ENCODE data around the gene MIS18A. TPM values are rescaled to one million over a fixed set of nuclear protein-coding genes. Genes with fewer than 3 reads are reported as not detected.
"Not testable (repeated sequence)": the region's sequence is repeated elsewhere in the genome, so short reads cannot be mapped to it uniquely, and the experiment has no call there.

The MIS18A gene
- polyA plus RNA-seq, 1 experiment: 6.3 TPM

GRCh38 chr21:32312326-32312725 lies 33.5 kb upstream of the MIS18A start:
- ChIA-PET CTCF (interaction anchor here (0.6 kb wide), 1 partner anchor 580 kb away, joined by 3 read pairs; no protein-coding TSS in a partner anchor), POLR2A (no interaction called here)
- Histone ChIP-seq H3K27ac (ENCODE audit: low read depth, low read length) (no peak overlapping the region), H3K27me3 (ENCODE audit: control insufficient read depth, insufficient read depth, low read length) (no peaks in the 10 kb centered on the region), H3K4me3 (ENCODE audit: low read depth, low read length) (no peak overlapping the region), H3K9me3 (ENCODE audit: control insufficient read depth, insufficient read depth, low read length) (no peaks in the 10 kb centered on the region)
- TF ChIP-seq CTCF (IDR thresholded peaks at IDR 0.05; ENCODE audit: low read depth, low read length): no peak
- DNase-seq (ENCODE audit: low read depth, low spot score): no peak

DNA sequence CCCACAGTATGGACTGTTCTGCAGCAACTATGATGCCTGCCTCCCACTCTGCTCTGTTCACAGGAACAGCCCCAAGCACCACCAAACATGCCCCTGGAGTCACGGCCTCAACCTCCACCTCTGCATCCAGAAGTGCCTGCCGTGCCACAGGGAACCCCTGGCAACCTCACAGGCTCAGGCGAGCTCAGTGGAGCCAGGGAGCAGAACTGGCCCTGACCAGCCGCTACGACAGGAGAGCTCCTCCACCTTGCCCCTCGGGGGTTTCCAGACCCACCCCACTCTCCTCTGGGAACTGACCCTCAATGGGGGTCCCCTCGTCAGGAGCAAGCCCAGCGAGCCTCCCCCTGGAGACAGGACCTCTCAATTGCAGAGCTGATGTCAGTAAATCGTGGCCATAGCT lies 32.8 kb upstream of the MIS18A start:
- no peak overlapping the region for H3K27ac ChIP-seq (ENCODE audit: low read depth, low read length)
- CTCF ChIA-PET: no interaction called here
- no peaks in the 10 kb centered on the region for H3K9me3 ChIP-seq (ENCODE audit: control insufficient read depth, insufficient read depth, low read length)
- H3K4me3 ChIP-seq (ENCODE audit: low read depth, low read length): no peak overlapping the region
- TF ChIP-seq CTCF (IDR thresholded peaks at IDR 0.05; ENCODE audit: low read depth, low read length): no peak
- POLR2A ChIA-PET: interaction anchor here (0.5 kb wide), 1 partner anchor 9 kb away, joined by 3 read pairs; no protein-coding TSS in a partner anchor
- H3K27me3 ChIP-seq (ENCODE audit: control insufficient read depth, insufficient read depth, low read length): no peaks in the 10 kb centered on the region
- no peak for DNase-seq (ENCODE audit: low read depth, low spot score)

- H3K27me3 ChIP-seq (ENCODE audit: control insufficient read depth, insufficient read depth, low read length); POLR2A ChIA-PET; CTCF ChIA-PET; H3K27ac ChIP-seq (ENCODE audit: low read depth, low read length); H3K9me3 ChIP-seq (ENCODE audit: control insufficient read depth, insufficient read depth, low read length); DNase-seq (ENCODE audit: low read depth, low spot score); H3K4me3 ChIP-seq (ENCODE audit: low read depth, low read length): not testable (repeated sequence)
These were observed 32.1 kb upstream of the MIS18A start for GRCh38 chr21:32310976-32311375.

DNA sequence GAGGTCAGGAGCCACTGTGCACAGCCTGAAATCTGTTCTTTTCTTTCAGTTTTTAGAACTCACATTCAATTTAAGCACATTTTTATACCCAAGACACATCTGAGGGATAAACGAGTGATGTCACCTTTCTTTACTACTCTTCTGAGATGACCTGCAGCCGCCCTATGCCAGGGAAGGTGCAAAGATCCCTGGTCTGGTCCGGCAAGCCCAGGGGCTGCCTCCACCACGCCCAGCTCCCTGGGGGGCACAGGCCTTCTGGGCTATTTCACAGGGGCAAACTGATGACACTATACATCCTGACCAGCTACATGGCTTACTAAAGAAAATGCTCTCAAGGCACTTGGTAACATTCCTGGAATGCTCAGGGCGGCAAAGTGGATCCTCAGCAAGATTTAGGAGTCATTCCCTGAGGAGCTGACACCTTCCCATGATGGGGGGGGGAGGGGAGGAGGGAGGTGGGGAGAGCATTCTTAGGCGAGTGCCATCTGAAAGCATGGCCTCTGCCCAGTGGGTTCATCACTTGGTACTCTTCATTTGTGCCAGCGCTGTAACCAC lies 31.1 kb upstream of the MIS18A start:
- CTCF ChIA-PET: no interaction called here
- H3K9me3 ChIP-seq (ENCODE audit: control insufficient read depth, insufficient read depth, low read length): no peaks in the 10 kb centered on the region
- no peak for DNase-seq (ENCODE audit: low read depth, low spot score)
- TF ChIP-seq CTCF (IDR thresholded peaks at IDR 0.05; ENCODE audit: low read depth, low read length): no peak
- POLR2A ChIA-PET: no interaction called here
- no peak overlapping the region for H3K27ac ChIP-seq (ENCODE audit: low read depth, low read length)
- no peaks in the 10 kb centered on the region for H3K27me3 ChIP-seq (ENCODE audit: control insufficient read depth, insufficient read depth, low read length)
- no peak overlapping the region for H3K4me3 ChIP-seq (ENCODE audit: low read depth, low read length)

GRCh38 chr21:32308696-32309095 lies 29.8 kb upstream of the MIS18A start:
- TF ChIP-seq CTCF (IDR thresholded peaks at IDR 0.05; ENCODE audit: low read depth, low read length): no peak
- ChIA-PET POLR2A (no interaction called here), CTCF (interaction anchor here (0.6 kb wide), 1 partner anchor 15 kb away, joined by 3 read pairs; no protein-coding TSS in a partner anchor)
- H3K27ac ChIP-seq (ENCODE audit: low read depth, low read length): no peak overlapping the region
- DNase-seq (ENCODE audit: low read depth, low spot score): no peak
- no peak overlapping the region for H3K4me3 ChIP-seq (ENCODE audit: low read depth, low read length)
- H3K27me3 ChIP-seq (ENCODE audit: control insufficient read depth, insufficient read depth, low read length): no peaks in the 10 kb centered on the region
- H3K9me3 ChIP-seq (ENCODE audit: control insufficient read depth, insufficient read depth, low read length): no peaks in the 10 kb centered on the region
